GM10847 (cell line): Measurements from ENCODE around the gene ARHGEF18.

Experiments
- POLR2A ChIP-seq: IDR thresholded peaks from 2 replicates; pipeline ENCODE4 v1.6.1; 2011; ENCODE audit not compliant: insufficient read length; ENCODE audit errors: extremely low read depth

The ARHGEF18 gene

GRCh38 chr19:7397687-7398086 is 49.0 kb downstream of the ARHGEF18 start:
- no peak for TF ChIP-seq POLR2A
